Activated CD8-positive, alpha-beta T cell treated with anti-CD3 and anti-CD28 coated beads for 36 hours (primary cell): ENCODE data around the gene BMF. TPM values are rescaled to one million over a fixed set of nuclear protein-coding genes. Genes with fewer than 3 reads are reported as not detected.

Source experiments
- ATAC-seq: fragments of 200-7000 bp; cut with Tn5 transposase; one replicate; pipeline ENCODE4 v1.10.0; 2021; ENCODE audit warnings: mild to moderate bottlenecking, moderate library complexity
- CTCF ChIA-PET: fragments of 350-600 bp; sonication (Branson Sonifier 250); formaldehyde crosslinking; loops from one replicate; lab custom pipeline; 2021; ENCODE audit warnings: antibody characterized with exemption; lab: Charles Lee
- POLR2A ChIA-PET: fragments of 350-600 bp; sonication (Branson Sonifier 250); formaldehyde crosslinking; loops from one replicate; lab custom pipeline; 2021; ENCODE audit warnings: antibody characterized with exemption; lab: Charles Lee
- DNase-seq: peaks from one replicate; pipeline ENCODE4 v3.0.0-alpha.2; 2020
- H3K27ac Mint-ChIP-seq: one replicate; pipeline ENCODE4 v1.8.0; 2021; ENCODE audit warnings: mild to moderate bottlenecking, mixed read lengths
- H3K27me3 Mint-ChIP-seq: one replicate; pipeline ENCODE4 v1.8.0; 2021; ENCODE audit warnings: mixed read lengths
- H3K36me3 Mint-ChIP-seq: one replicate; pipeline ENCODE4 v1.8.0; 2021; ENCODE audit warnings: low read depth, mixed read lengths
- H3K4me1 Mint-ChIP-seq: one replicate; pipeline ENCODE4 v1.8.0; 2021; ENCODE audit warnings: low read depth, mixed read lengths
- H3K4me3 Mint-ChIP-seq: one replicate; pipeline ENCODE4 v1.8.0; 2021; ENCODE audit warnings: mild to moderate bottlenecking, moderate library complexity, mixed read lengths
- H3K9me3 Mint-ChIP-seq: one replicate; pipeline ENCODE4 v1.8.0; 2021; ENCODE audit warnings: mixed read lengths
- CTCF ChIP-seq: fragments of 200-600 bp; IDR thresholded peaks from one replicate; pipeline ENCODE4 v1.8.0; 2022; ENCODE audit warnings: antibody characterized with exemption, mild to moderate bottlenecking
- intact Hi-C: fragments of 100-400 bp; cut with micrococcal nuclease; formaldehyde crosslinking; loops from one replicate; pipeline ENCODE4 v1.10.0; 2022
- total RNA-seq, 2 experiments: library from RNA; stranded (reverse); gene quantifications; one replicate each; pipeline ENCODE4 v1.2.3, GENCODE V29; 2021

The BMF gene
- total RNA-seq, 2 experiments from 2014 or later: 4.2 to 4.3 TPM

GRCh38 chr15:40082195-40082883 lies 26.3 kb downstream of the BMF start:
- Mint-ChIP-seq H3K9me3 (no peaks in the 10 kb centered on the region), H3K27ac (no peak overlapping the region), H3K4me3 (no peak overlapping the region), H3K4me1 (peaks cover 42% of the 10 kb centered on the region), H3K36me3 (no peaks in the 10 kb centered on the region), H3K27me3 (peaks cover 29% of the 10 kb centered on the region)
- POLR2A ChIA-PET: interaction anchor here (1.2 kb wide), 1 partner anchor 14 kb away, joined by 3 read pairs; no protein-coding TSS in a partner anchor
- intact Hi-C loops: no loop called here
- no peak for ATAC-seq
- TF ChIP-seq CTCF: no peak
- DNase-seq: no peak
- CTCF ChIA-PET: interaction anchor here (1.4 to 1.5 kb wide), 2 partner anchors 12 to 22 kb away, joined by 3 to 5 read pairs; no protein-coding TSS in a partner anchor

GRCh38 chr15:40081691-40082194 lies 26.9 kb downstream of the BMF start:
- H3K27ac Mint-ChIP-seq: no peak overlapping the region
- CTCF ChIA-PET: interaction anchor here (0.9 to 1.5 kb wide), 3 partner anchors 12 to 34 kb away, joined by 3 to 5 read pairs (median 3); no protein-coding TSS in a partner anchor
- POLR2A ChIA-PET: interaction anchor here (1.1 to 1.2 kb wide), 2 partner anchors 15 to 27 kb away, joined by 3 read pairs; no protein-coding TSS in a partner anchor
- peaks cover 29% of the 10 kb centered on the region for H3K27me3 Mint-ChIP-seq
- H3K4me1 Mint-ChIP-seq: peaks cover 42% of the 10 kb centered on the region
- intact Hi-C loops: no loop called here
- no peak for TF ChIP-seq CTCF
- ATAC-seq (peak; percentile 57), DNase-seq (no peak)
- no peaks in the 10 kb centered on the region for H3K9me3 Mint-ChIP-seq
- H3K36me3 Mint-ChIP-seq: no peaks in the 10 kb centered on the region
- peak overlapping the region; percentile 37 for H3K4me3 Mint-ChIP-seq

GRCh38 chr15:40080847-40081246 lies 27.8 kb downstream of the BMF start:
- no peak for TF ChIP-seq CTCF
- no peak for DNase-seq
- CTCF ChIA-PET: interaction anchor here (0.9 to 1.5 kb wide), 2 partner anchors 11 to 33 kb away, joined by 3 read pairs; no protein-coding TSS in a partner anchor
- Mint-ChIP-seq H3K36me3 (no peaks in the 10 kb centered on the region), H3K9me3 (no peaks in the 10 kb centered on the region), H3K27me3 (peaks cover 28% of the 10 kb centered on the region), H3K4me1 (peaks cover 42% of the 10 kb centered on the region), H3K27ac (no peak overlapping the region), H3K4me3 (no peak overlapping the region)
- intact Hi-C loops: no loop called here
- POLR2A ChIA-PET: interaction anchor here (1.1 kb wide), 1 partner anchor 26 kb away, joined by 3 read pairs; no protein-coding TSS in a partner anchor
- no peak for ATAC-seq

GRCh38 chr15:40080104-40080503 lies 28.6 kb downstream of the BMF start:
- no peaks in the 10 kb centered on the region for H3K36me3 Mint-ChIP-seq
- H3K27ac Mint-ChIP-seq: no peak overlapping the region
- TF ChIP-seq CTCF: no peak
- H3K27me3 Mint-ChIP-seq: peaks cover 28% of the 10 kb centered on the region
- ATAC-seq (no peak), DNase-seq (no peak)
- H3K4me1 Mint-ChIP-seq: peaks cover 38% of the 10 kb centered on the region
- no peak overlapping the region for H3K4me3 Mint-ChIP-seq
- ChIA-PET POLR2A (no interaction called here), CTCF (no interaction called here)
- H3K9me3 Mint-ChIP-seq: no peaks in the 10 kb centered on the region
- intact Hi-C loops: no loop called here

GRCh38 chr15:40079456-40079855 lies 29.2 kb downstream of the BMF start:
- intact Hi-C loops: no loop called here
- Mint-ChIP-seq H3K27me3 (peaks cover 23% of the 10 kb centered on the region), H3K4me1 (peaks cover 34% of the 10 kb centered on the region), H3K27ac (no peak overlapping the region), H3K9me3 (no peaks in the 10 kb centered on the region), H3K4me3 (no peak overlapping the region), H3K36me3 (no peaks in the 10 kb centered on the region)
- POLR2A ChIA-PET: no interaction called here
- CTCF ChIA-PET: interaction anchor here (0.9 kb wide), 1 partner anchor 20 kb away, joined by 3 read pairs; no protein-coding TSS in a partner anchor
- no peak for TF ChIP-seq CTCF
- no peak for DNase-seq
- no peak for ATAC-seq
